Panc1 (cell line): ENCODE data around the gene PLCD1. TPM values are rescaled to one million over a fixed set of nuclear protein-coding genes. Genes with fewer than 3 reads are reported as not detected.

ENCODE experiments used
- ATAC-seq: fragments of 200-7000 bp; cut with Tn5 transposase; 2 replicates; pipeline ENCODE4 v1.9.1; 2020; ENCODE audit warnings: mild to moderate bottlenecking, moderate library complexity
- BruUV-seq: library from RNA; stranded (reverse); fragments of 400-500 nt; replicated peaks from 2 replicates; lab custom pipeline; 2021; lab: Mats Ljungman, UMichigan
- CTCF ChIA-PET: fragments of 300-600 bp; sonication (Branson Sonifier 250); formaldehyde crosslinking; loops from one replicate; lab custom pipeline; 2022; ENCODE audit warnings: antibody characterized with exemption; lab: Charles Lee
- POLR2A ChIA-PET: fragments of 300-600 bp; sonication (Branson Sonifier 250); formaldehyde crosslinking; loops from one replicate; lab custom pipeline; 2022; ENCODE audit warnings: antibody characterized with exemption; lab: Charles Lee
- DNase-seq: peaks from one replicate; pipeline ENCODE4 v3.0.0-alpha.2; 2010; ENCODE audit warnings: low read depth, low spot score
- H3K27ac ChIP-seq: 2 replicates; pipeline ENCODE4 v1.5.1; 2011; ENCODE audit warnings: mild to moderate bottlenecking, low read length, inconsistent platforms
- H3K27me3 ChIP-seq: fragments of 200-500 bp; sonication (Bioruptor generic); 2 replicates; pipeline ENCODE4 v1.6.0; 2014; ENCODE audit warnings: low read length, inconsistent platforms; ENCODE audit not compliant: control insufficient read depth, insufficient read depth
- H3K36me3 ChIP-seq: fragments of 200-500 bp; sonication (Bioruptor generic); 2 replicates; pipeline ENCODE4 v1.5.1; 2014; ENCODE audit warnings: inconsistent platforms, mild to moderate bottlenecking, low read length, moderate library complexity; ENCODE audit not compliant: control insufficient read depth, insufficient read depth
- H3K4me1 ChIP-seq: 2 replicates; pipeline ENCODE4 v1.5.1; 2011; ENCODE audit warnings: inconsistent platforms, mild to moderate bottlenecking, low read length, moderate library complexity; ENCODE audit not compliant: control insufficient read depth, insufficient read depth
- H3K4me3 ChIP-seq, 2 experiments: 2 replicates each; pipeline ENCODE4 v1.5.1; 2011 to 2012; ENCODE audit warnings: low read depth in 2 of 2, low read length in 2 of 2, mild to moderate bottlenecking in 2 of 2, inconsistent platforms in 1 of 2, moderate library complexity in 1 of 2
- H3K9me3 ChIP-seq: fragments of 200-500 bp; sonication (Bioruptor generic); 2 replicates; pipeline ENCODE4 v1.5.1; 2014; ENCODE audit warnings: low read depth, mild to moderate bottlenecking, inconsistent platforms, low read length, moderate library complexity; ENCODE audit not compliant: control insufficient read depth, insufficient read depth
- CTCF ChIP-seq: fragments of 450-650 bp; IDR thresholded peaks from 2 replicates; pipeline ENCODE4 v1.5.1; 2017; ENCODE audit warnings: mild to moderate bottlenecking
- POLR2AphosphoS5 ChIP-seq: IDR thresholded peaks from 2 replicates; pipeline ENCODE4 v1.6.1; 2012; ENCODE audit warnings: mild to moderate bottlenecking, low read depth, low read length, moderate library complexity
- REST ChIP-seq, 2 experiments: IDR thresholded peaks; 2 replicates each; pipeline ENCODE4 v1.6.1; 2011 to 2012; ENCODE audit warnings: low read depth in 2 of 2, control low read depth in 1 of 2, low read length in 1 of 2, mild to moderate bottlenecking in 1 of 2, moderate library complexity in 1 of 2; ENCODE audit not compliant: insufficient read depth in 1 of 2
- SIN3A ChIP-seq: IDR thresholded peaks from 2 replicates; pipeline ENCODE4 v1.6.1; 2012; ENCODE audit warnings: low read depth, mild to moderate bottlenecking, low read length, moderate library complexity, borderline replicate concordance; ENCODE audit not compliant: insufficient read depth
- TCF7L2 ChIP-seq: IDR thresholded peaks from 2 replicates; pipeline ENCODE4 v1.6.1; 2011; ENCODE audit warnings: mild to moderate bottlenecking, low read depth, low read length, inconsistent platforms
- in situ Hi-C: cut with HindIII; loops from 2 replicates; pipeline ENCODE4 v1.10.0; 2016; ENCODE audit warnings: low sequenced_read_pairs, low pct_unique_long_range_greater_than_20kb
- intact Hi-C: fragments of 100-400 bp; cut with micrococcal nuclease; formaldehyde crosslinking; loops from one replicate; pipeline ENCODE4 v1.10.0; 2022; ENCODE audit not compliant: unreplicated experiment
- total RNA-seq: library from RNA; stranded (reverse); gene quantifications from one replicate; pipeline ENCODE4 v1.2.1, GENCODE V29; 2021; ENCODE audit not compliant: unreplicated experiment

The PLCD1 gene
- total RNA-seq, 1 experiment from 2014 or later: 1.8 TPM

GRCh38 chr3:37980462-37981347 is 48.7 kb downstream of the PLCD1 start:
- intact Hi-C loops (no loop called here), in situ Hi-C loops (no loop called here)
- TF ChIP-seq SIN3A (no peak), CTCF (no peak), TCF7L2 (no peak), REST (IDR thresholded peaks at IDR 0.05; ENCODE audit: insufficient read depth in 1 of 2, low read depth in 2 of 2, low read length in 1 of 2) (no peak), POLR2AphosphoS5 (no peak)
- H3K4me3 ChIP-seq: no peak overlapping the region
- DNase-seq (no peak), ATAC-seq (no peak)
- BruUV-seq: no TSS peak
- POLR2A ChIA-PET: no interaction called here
- H3K27me3 ChIP-seq: no peaks in the 10 kb centered on the region
- no peaks in the 10 kb centered on the region for H3K4me1 ChIP-seq
- H3K27ac ChIP-seq: no peak overlapping the region
- H3K9me3 ChIP-seq: no peaks in the 10 kb centered on the region
- CTCF ChIA-PET: interaction anchor here (0.6 kb wide), 1 partner anchor 257 kb away, joined by 7 read pairs; no protein-coding TSS in a partner anchor
- H3K36me3 ChIP-seq: no peaks in the 10 kb centered on the region

GRCh38 chr3:37979541-37980461 is 49.6 kb downstream of the PLCD1 start:
- ATAC-seq: no peak
- POLR2A ChIA-PET: no interaction called here
- Histone ChIP-seq H3K36me3 (no peaks in the 10 kb centered on the region), H3K27me3 (no peaks in the 10 kb centered on the region), H3K27ac (no peak overlapping the region), H3K4me3 (no peak overlapping the region), H3K4me1 (no peaks in the 10 kb centered on the region), H3K9me3 (no peaks in the 10 kb centered on the region)
- intact Hi-C loops: no loop called here
- in situ Hi-C loops: no loop called here
- TF ChIP-seq SIN3A (no peak), POLR2AphosphoS5 (no peak), CTCF (no peak), TCF7L2 (no peak), REST (IDR thresholded peaks at IDR 0.05; ENCODE audit: insufficient read depth in 1 of 2, low read depth in 2 of 2, low read length in 1 of 2) (no peak)
- CTCF ChIA-PET: no interaction called here
- DNase-seq: no peak
- no TSS peak for BruUV-seq
